AG10803 (cell line): ENCODE data around the gene SLC12A2.

ENCODE experiments used
- DNase-seq: peaks from one replicate; pipeline ENCODE4 v3.0.0; 2010; ENCODE audit warnings: low read depth
- H3K4me3 ChIP-seq: 2 replicates; pipeline ENCODE4 v1.5.1; 2011; ENCODE audit warnings: mild to moderate bottlenecking, low read length, control low read depth
- CTCF ChIP-seq: conservative IDR thresholded peaks from 2 replicates; pipeline ENCODE4 v1.5.1; 2011; ENCODE audit warnings: mild to moderate bottlenecking, low read length, control low read depth, inconsistent platforms

SLC12A2 gene

GRCh38 chr5:128083811-128084227 lies 253 bp downstream of the SLC12A2 start:
- peak overlapping the region; percentile 91 for H3K4me3 ChIP-seq
- no peak for TF ChIP-seq CTCF
- no peak for DNase-seq

- DNase-seq: no peak
- no peak for TF ChIP-seq CTCF
- H3K4me3 ChIP-seq: peak overlapping the region; percentile 91
These were observed 932 bp downstream of the SLC12A2 start for GRCh38 chr5:128084228-128085167.

- no peak for TF ChIP-seq CTCF
- DNase-seq: no peak
- H3K4me3 ChIP-seq: peak overlapping the region; percentile 91
These were observed 1.8 kb downstream of the SLC12A2 start for GRCh38 chr5:128085413-128085812.

GRCh38 chr5:128091579-128091978 lies 8.0 kb downstream of the SLC12A2 start:
- no peak overlapping the region for H3K4me3 ChIP-seq
- no peak for TF ChIP-seq CTCF
- no peak for DNase-seq

DNA sequence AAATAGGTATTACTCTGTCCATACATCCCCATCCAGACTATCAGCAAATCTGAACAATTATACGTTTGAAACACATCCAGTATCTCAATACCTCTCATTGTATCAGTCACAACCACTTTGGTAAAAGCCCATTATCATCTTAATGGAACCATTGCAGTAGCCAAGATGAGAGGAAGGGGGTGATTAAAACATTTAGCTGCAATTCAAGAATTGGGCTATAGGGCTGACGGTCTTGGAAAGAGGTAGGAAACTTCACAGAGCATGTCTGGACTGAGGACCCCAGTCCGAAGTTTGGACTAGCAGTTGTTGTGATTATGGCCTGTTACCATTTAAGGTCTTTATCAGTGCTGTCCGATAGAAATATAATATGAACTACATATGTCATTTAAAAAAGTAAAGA lies 8.6 kb downstream of the SLC12A2 start:
- H3K4me3 ChIP-seq: no peak overlapping the region
- TF ChIP-seq CTCF: no peak
- no peak for DNase-seq

GRCh38 chr5:128093368-128093767 lies 9.8 kb downstream of the SLC12A2 start:
- no peak for TF ChIP-seq CTCF
- no peak for DNase-seq
- no peak overlapping the region for H3K4me3 ChIP-seq

DNA sequence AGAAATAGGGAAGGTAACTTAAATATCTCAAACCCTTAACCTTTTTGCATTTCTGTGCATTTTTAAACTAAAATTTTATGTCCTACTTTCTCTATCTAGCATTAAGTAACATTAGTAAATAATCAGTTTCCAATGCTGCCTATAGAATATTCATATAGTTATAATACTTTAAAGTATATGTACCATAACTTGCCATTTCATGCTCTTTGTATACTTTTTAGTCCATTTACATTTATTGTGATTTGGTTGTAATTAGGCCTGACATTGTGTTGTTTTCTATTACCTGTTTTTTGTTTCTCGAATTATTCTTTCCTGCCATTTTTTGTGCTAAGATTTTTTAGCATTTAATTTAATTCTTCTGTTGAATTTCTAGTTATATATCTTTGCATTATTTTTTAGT lies 13.7 kb downstream of the SLC12A2 start:
- H3K4me3 ChIP-seq: no peak overlapping the region
- no peak for DNase-seq
- no peak for TF ChIP-seq CTCF
